ENCODE measurements around the gene CCDC157.
A peak's percentile ranks its signal among the peaks of the same experiment; 100 is the strongest.

Gene CCDC157

GRCh38 chr22:30414525-30415047 lies 57.8 kb downstream of the CCDC157 start:
- H2AFZ ChIP-seq (ENCODE audit: low read depth, low read length), result no peak overlapping the region
- WGBS, result 93% methylated on average over 4 of the region's 4 CpGs
- H3K4me3 ChIP-seq (ENCODE audit: insufficient read depth in 1 of 2, low read depth in 1 of 2, low read length in 2 of 2), result no peak overlapping the region

GRCh38 chr22:30416403-30416802 lies 59.6 kb downstream of the CCDC157 start:
- Histone ChIP-seq H3K79me1 (replicated peaks; ENCODE audit: low read length, poor library complexity, severe bottlenecking) (peaks cover 9% of the 10 kb centered on the region), H2BK5ac (ENCODE audit: low read depth, low read length, poor library complexity, severe bottlenecking) (no peak overlapping the region), H4K91ac (ENCODE audit: low read length) (no peak overlapping the region), H3K36me3 (ENCODE audit: control insufficient read depth in 1 of 2, insufficient read depth in 2 of 2, low read depth in 1 of 2, low read length in 2 of 2) (peaks cover 52 to 57% of the 10 kb centered on the region in 2 experiments), H3K9me3 (ENCODE audit: control insufficient read depth, low read length) (no peaks in the 10 kb centered on the region), H3K4ac (ENCODE audit: low read depth in 1 of 2, low read length in 2 of 2) (no peak overlapping the region), H3K27ac (ENCODE audit: low read length, poor library complexity, severe bottlenecking) (no peak overlapping the region), H2BK15ac (ENCODE audit: low read depth, poor library complexity, severe bottlenecking) (no peak overlapping the region), H3K9ac (ENCODE audit: low read length) (no peak overlapping the region), H3K4me3 (ENCODE audit: insufficient read depth in 1 of 2, low read depth in 1 of 2, low read length in 2 of 2) (no peak overlapping the region), H3K14ac (ENCODE audit: low read length in 2 of 2) (no peak overlapping the region), H2BK12ac (ENCODE audit: low read length in 2 of 2) (no peak overlapping the region), H3K4me1 (ENCODE audit: control insufficient read depth, insufficient read depth, low read depth, low read length) (peaks cover 9% of the 10 kb centered on the region), H3K18ac (ENCODE audit: low read depth in 1 of 2, low read length in 2 of 2) (peak overlapping the region in 1 of 2 experiments; percentile 15), H2AK5ac (ENCODE audit: low read length, severe bottlenecking) (no peak overlapping the region), H3K27me3 (ENCODE audit: control insufficient read depth in 1 of 2, insufficient read depth in 1 of 2, low read length in 2 of 2) (no peaks in the 10 kb centered on the region), H2AFZ (ENCODE audit: low read depth, low read length) (no peak overlapping the region), H3K4me2 (ENCODE audit: low read length, poor library complexity, severe bottlenecking) (no peak overlapping the region), H3K23ac (ENCODE audit: low read length in 2 of 2) (no peak overlapping the region), H4K8ac (ENCODE audit: low read length) (no peak overlapping the region), H2BK120ac (ENCODE audit: low read depth, low read length) (no peak overlapping the region)
- 72% methylated on average over 2 of the region's 2 CpGs for WGBS
- DNase-seq, result no peak

More at GRCh38 chr22:30414525-30415047, 57.8 kb downstream of the CCDC157 start:
- H3K79me1 ChIP-seq (replicated peaks; ENCODE audit: low read length, poor library complexity, severe bottlenecking), result peaks cover 9% of the 10 kb centered on the region
- no peak overlapping the region for H3K14ac ChIP-seq (ENCODE audit: low read length in 2 of 2)
- H4K91ac ChIP-seq (ENCODE audit: low read length), result no peak overlapping the region
- no peak overlapping the region for H2BK5ac ChIP-seq (ENCODE audit: low read depth, low read length, poor library complexity, severe bottlenecking)
- no peak overlapping the region for H2BK12ac ChIP-seq (ENCODE audit: low read length in 2 of 2)
- H2BK120ac ChIP-seq (ENCODE audit: low read depth, low read length), result no peak overlapping the region
- H3K36me3 ChIP-seq (ENCODE audit: control insufficient read depth in 1 of 2, insufficient read depth in 2 of 2, low read depth in 1 of 2, low read length in 2 of 2), result peaks cover 63 to 71% of the 10 kb centered on the region in 2 experiments
- H3K9ac ChIP-seq (ENCODE audit: low read length), result no peak overlapping the region
- no peak overlapping the region for H3K23ac ChIP-seq (ENCODE audit: low read length in 2 of 2)
- no peak overlapping the region for H2AK5ac ChIP-seq (ENCODE audit: low read length, severe bottlenecking)
- no peaks in the 10 kb centered on the region for H3K9me3 ChIP-seq (ENCODE audit: control insufficient read depth, low read length)
- no peak overlapping the region for H3K27ac ChIP-seq (ENCODE audit: low read length, poor library complexity, severe bottlenecking)
- no peaks in the 10 kb centered on the region for H3K27me3 ChIP-seq (ENCODE audit: control insufficient read depth in 1 of 2, insufficient read depth in 1 of 2, low read length in 2 of 2)
- H3K4ac ChIP-seq (ENCODE audit: low read depth in 1 of 2, low read length in 2 of 2), result no peak overlapping the region
- no peak for DNase-seq
- H3K18ac ChIP-seq (ENCODE audit: low read depth in 1 of 2, low read length in 2 of 2), result no peak overlapping the region
- H3K4me1 ChIP-seq (ENCODE audit: control insufficient read depth, insufficient read depth, low read depth, low read length), result peaks cover 7% of the 10 kb centered on the region
- H2BK15ac ChIP-seq (ENCODE audit: low read depth, poor library complexity, severe bottlenecking), result no peak overlapping the region
- H4K8ac ChIP-seq (ENCODE audit: low read length), result no peak overlapping the region
- no peak overlapping the region for H3K4me2 ChIP-seq (ENCODE audit: low read length, poor library complexity, severe bottlenecking)

- no CpG with 5 or more reads among the region's 1 CpG for WGBS
- H2AK5ac ChIP-seq (ENCODE audit: low read length, severe bottlenecking), result no peak overlapping the region
- no peak overlapping the region for H2BK12ac ChIP-seq (ENCODE audit: low read length in 2 of 2)
- no peak for DNase-seq
- H3K4me2 ChIP-seq (ENCODE audit: low read length, poor library complexity, severe bottlenecking), result no peak overlapping the region
- no peaks in the 10 kb centered on the region for H3K27me3 ChIP-seq (ENCODE audit: control insufficient read depth in 1 of 2, insufficient read depth in 1 of 2, low read length in 2 of 2)
- H3K27ac ChIP-seq (ENCODE audit: low read length, poor library complexity, severe bottlenecking), result no peak overlapping the region
- no peak overlapping the region for H4K8ac ChIP-seq (ENCODE audit: low read length)
- H3K18ac ChIP-seq (ENCODE audit: low read depth in 1 of 2, low read length in 2 of 2), result no peak overlapping the region
- no peak overlapping the region for H2BK120ac ChIP-seq (ENCODE audit: low read depth, low read length)
- peaks cover 50 to 58% of the 10 kb centered on the region in 2 experiments for H3K36me3 ChIP-seq (ENCODE audit: control insufficient read depth in 1 of 2, insufficient read depth in 2 of 2, low read depth in 1 of 2, low read length in 2 of 2)
- peaks cover 8% of the 10 kb centered on the region for H3K79me1 ChIP-seq (replicated peaks; ENCODE audit: low read length, poor library complexity, severe bottlenecking)
- H3K4me3 ChIP-seq (ENCODE audit: insufficient read depth in 1 of 2, low read depth in 1 of 2, low read length in 2 of 2), result no peak overlapping the region
- H3K4ac ChIP-seq (ENCODE audit: low read depth in 1 of 2, low read length in 2 of 2), result no peak overlapping the region
- H3K23ac ChIP-seq (ENCODE audit: low read length in 2 of 2), result no peak overlapping the region
- no peak overlapping the region for H4K91ac ChIP-seq (ENCODE audit: low read length)
- no peak overlapping the region for H3K14ac ChIP-seq (ENCODE audit: low read length in 2 of 2)
- H2BK15ac ChIP-seq (ENCODE audit: low read depth, poor library complexity, severe bottlenecking), result no peak overlapping the region
- H3K9ac ChIP-seq (ENCODE audit: low read length), result no peak overlapping the region
- no peak overlapping the region for H2BK5ac ChIP-seq (ENCODE audit: low read depth, low read length, poor library complexity, severe bottlenecking)
- peaks cover 9% of the 10 kb centered on the region for H3K4me1 ChIP-seq (ENCODE audit: control insufficient read depth, insufficient read depth, low read depth, low read length)
- no peak overlapping the region for H2AFZ ChIP-seq (ENCODE audit: low read depth, low read length)
- H3K9me3 ChIP-seq (ENCODE audit: control insufficient read depth, low read length), result no peaks in the 10 kb centered on the region
These were observed 60.0 kb downstream of the CCDC157 start for GRCh38 chr22:30416837-30417236.

- H2BK5ac ChIP-seq (ENCODE audit: low read depth, low read length, poor library complexity, severe bottlenecking), result no peak overlapping the region
- peaks cover 26% of the 10 kb centered on the region for H3K4me1 ChIP-seq (ENCODE audit: control insufficient read depth, insufficient read depth, low read depth, low read length)
- H3K9ac ChIP-seq (ENCODE audit: low read length), result peak overlapping the region; percentile 96
- H3K4me3 ChIP-seq (ENCODE audit: insufficient read depth in 1 of 2, low read depth in 1 of 2, low read length in 2 of 2), result peak overlapping the region in 1 of 2 experiments; percentile 5
- peak overlapping the region; percentile 23 for H2AK5ac ChIP-seq (ENCODE audit: low read length, severe bottlenecking)
- H3K9me3 ChIP-seq (ENCODE audit: control insufficient read depth, low read length), result no peaks in the 10 kb centered on the region
- no peak overlapping the region for H3K4me2 ChIP-seq (ENCODE audit: low read length, poor library complexity, severe bottlenecking)
- H3K23ac ChIP-seq (ENCODE audit: low read length in 2 of 2), result no peak overlapping the region
- H3K4ac ChIP-seq (ENCODE audit: low read depth in 1 of 2, low read length in 2 of 2), result peak overlapping the region in 1 of 2 experiments; percentile 2
- no peak overlapping the region for H2AFZ ChIP-seq (ENCODE audit: low read depth, low read length)
- peaks cover 25 to 42% of the 10 kb centered on the region in 2 experiments for H3K36me3 ChIP-seq (ENCODE audit: control insufficient read depth in 1 of 2, insufficient read depth in 2 of 2, low read depth in 1 of 2, low read length in 2 of 2)
- H3K27ac ChIP-seq (ENCODE audit: low read length, poor library complexity, severe bottlenecking), result peak overlapping the region; percentile 46
- peaks cover 7% of the 10 kb centered on the region for H3K79me1 ChIP-seq (replicated peaks; ENCODE audit: low read length, poor library complexity, severe bottlenecking)
- no peak overlapping the region for H2BK15ac ChIP-seq (ENCODE audit: low read depth, poor library complexity, severe bottlenecking)
- DNase-seq, result peak; percentile 70
- H3K27me3 ChIP-seq (ENCODE audit: control insufficient read depth in 1 of 2, insufficient read depth in 1 of 2, low read length in 2 of 2), result no peaks in the 10 kb centered on the region
- H2BK12ac ChIP-seq (ENCODE audit: low read length in 2 of 2), result no peak overlapping the region
- H3K14ac ChIP-seq (ENCODE audit: low read length in 2 of 2), result no peak overlapping the region
- no peak overlapping the region for H4K91ac ChIP-seq (ENCODE audit: low read length)
- no peak overlapping the region for H3K18ac ChIP-seq (ENCODE audit: low read depth in 1 of 2, low read length in 2 of 2)
- no peak overlapping the region for H2BK120ac ChIP-seq (ENCODE audit: low read depth, low read length)
- WGBS, result 64% methylated on average over 6 of the region's 6 CpGs
- no peak overlapping the region for H4K8ac ChIP-seq (ENCODE audit: low read length)
These were observed 63.7 kb downstream of the CCDC157 start for GRCh38 chr22:30420347-30421125.
